OCI-LY7 (cell line): Measurements from ENCODE around the gene SERINC1.

Experiments used
- CTCF ChIP-seq: fragments of 200-600 bp; sonication (generic); conservative IDR thresholded peaks from 2 replicates; pipeline ENCODE4 v1.5.1; 2014; ENCODE audit warnings: mild to moderate bottlenecking, antibody characterized with exemption, low read length, moderate library complexity, mixed read lengths
- EZH2phosphoT487 ChIP-seq: fragments of 200-600 bp; sonication (generic); IDR thresholded peaks from 2 replicates; pipeline ENCODE4 v1.6.1; 2018; ENCODE audit warnings: low read depth, borderline replicate concordance, mild to moderate bottlenecking, mixed run types, antibody characterized with exemption, low read length, moderate library complexity, mixed read lengths

- TF ChIP-seq CTCF (no peak), EZH2phosphoT487 (no peak)
These were observed 16.9 kb downstream of the SERINC1 start for GRCh38 chr6:122454673-122455072.
